K562 (cell line): Measurements from ENCODE around the gene GABRR3.
A peak's percentile ranks its signal among the peaks of the same experiment; 100 is the strongest.

Source experiments
- ATF3 ChIP-seq, 2 experiments: fragments of 450-650 bp in 1 of 2; sonication (generic) in 1 of 2; formaldehyde crosslinking in 1 of 2; IDR thresholded peaks in 1 of 2; conservative IDR thresholded peaks in 1 of 2; 2 replicates each; pipeline versions ENCODE4 v1.6.1 to v1.8.1; 2016 to 2023; ENCODE audit warnings: mild to moderate bottlenecking in 2 of 2, moderate library complexity in 2 of 2, inconsistent platforms in 1 of 2, missing genetic modification reagents in 1 of 2
- BHLHE40 ChIP-seq: IDR thresholded peaks from 2 replicates; pipeline ENCODE4 v1.6.1; 2011; ENCODE audit warnings: low read length, improper control_type of control experiment
- CCAR2 ChIP-seq: fragments of 200-400 bp; formaldehyde crosslinking; IDR thresholded peaks from 2 replicates; pipeline ENCODE4 v1.6.1; 2017; ENCODE audit warnings: mild to moderate bottlenecking, low read depth, low read length
- CREM ChIP-seq: IDR thresholded peaks from 2 replicates; pipeline ENCODE4 v1.6.1; 2014; ENCODE audit warnings: antibody characterized with exemption, low read depth
- ELF1 ChIP-seq: fragments of 200-800 bp; sonication (Bioruptor generic); IDR thresholded peaks from 2 replicates; pipeline ENCODE4 v1.6.1; 2016; ENCODE audit warnings: missing genetic modification characterization, missing compliant biosample characterization
- FOXK1 ChIP-seq: sonication (generic); formaldehyde crosslinking; IDR thresholded peaks from 2 replicates; pipeline ENCODE4 v1.8.0; 2022; ENCODE audit warnings: missing genetic modification reagents, mild to moderate bottlenecking, borderline replicate concordance
- MEF2D ChIP-seq: conservative IDR thresholded peaks from 2 replicates; pipeline ENCODE4 v1.6.1; 2016; ENCODE audit warnings: low read depth, missing genetic modification characterization, missing compliant biosample characterization
- MTA1 ChIP-seq: fragments of 450-650 bp; IDR thresholded peaks from 2 replicates; pipeline ENCODE4 v1.6.1; 2017; ENCODE audit warnings: borderline replicate concordance
- POLR2A ChIP-seq: fragments of 450-650 bp; conservative IDR thresholded peaks from 2 replicates; pipeline ENCODE4 v1.6.1; 2016
- SMAD3 ChIP-seq: fragments of 450-650 bp; formaldehyde crosslinking; conservative IDR thresholded peaks from 2 replicates; pipeline ENCODE4 v1.4.0; 2020; ENCODE audit warnings: mild to moderate bottlenecking
- STAT5B ChIP-seq: fragments of 250-450 bp; sonication (Bioruptor Pico); IDR thresholded peaks from 2 replicates; pipeline ENCODE4 v1.8.0; 2021; ENCODE audit warnings: mild to moderate bottlenecking, inconsistent platforms
- ZC3H4 ChIP-seq: sonication (generic); formaldehyde crosslinking; IDR thresholded peaks from 2 replicates; pipeline ENCODE4 v1.9.0; 2021; ENCODE audit warnings: missing genetic modification reagents, borderline replicate concordance
- ZNF232 ChIP-seq: sonication (generic); formaldehyde crosslinking; IDR thresholded peaks from 2 replicates; pipeline ENCODE4 v1.8.0; 2022; ENCODE audit warnings: mild to moderate bottlenecking, missing genetic modification reagents
- TF ChIP-seq, protein P1 (sequence below): sonication (generic); formaldehyde crosslinking; IDR thresholded peaks from 2 replicates; pipeline ENCODE4 v1.8.0; 2023; ENCODE audit warnings: mild to moderate bottlenecking, missing genetic modification reagents

GRCh38 chr3:97971679-97972567, 63.2 kb downstream of the GABRR3 start, which contains the start of gene RIOX2:
- TF ChIP-seq POLR2A (peak; percentile 63; the same call in 1 of the 2 replicates), FOXK1 (CRISPR knock-in tag) (no peak), STAT5B (CRISPR knock-in tag) (no peak), ATF3 (IDR thresholded peaks at IDR 0.05) (no peak), ATF3 (CRISPR knock-in tag; conservative IDR thresholded peaks at IDR 0.05) (no peak), CREM (peak; percentile 54; the same call in 1 of the 2 replicates), ZC3H4 (CRISPR knock-in tag) (no peak), SMAD3 (no peak), BHLHE40 (no peak; the same call in 1 of the 2 replicates), ZNF232 (no peak), ELF1 (tag) (no peak), MTA1 (no peak), MEF2D (no peak), CCAR2 (no peak)
- TF ChIP-seq, protein P1, sequence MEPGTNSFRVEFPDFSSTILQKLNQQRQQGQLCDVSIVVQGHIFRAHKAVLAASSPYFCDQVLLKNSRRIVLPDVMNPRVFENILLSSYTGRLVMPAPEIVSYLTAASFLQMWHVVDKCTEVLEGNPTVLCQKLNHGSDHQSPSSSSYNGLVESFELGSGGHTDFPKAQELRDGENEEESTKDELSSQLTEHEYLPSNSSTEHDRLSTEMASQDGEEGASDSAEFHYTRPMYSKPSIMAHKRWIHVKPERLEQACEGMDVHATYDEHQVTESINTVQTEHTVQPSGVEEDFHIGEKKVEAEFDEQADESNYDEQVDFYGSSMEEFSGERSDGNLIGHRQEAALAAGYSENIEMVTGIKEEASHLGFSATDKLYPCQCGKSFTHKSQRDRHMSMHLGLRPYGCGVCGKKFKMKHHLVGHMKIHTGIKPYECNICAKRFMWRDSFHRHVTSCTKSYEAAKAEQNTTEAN: no peak
